SK-N-SH (cell line): ENCODE data around the gene MVB12B. TPM values are rescaled to one million over a fixed set of nuclear protein-coding genes. Genes with fewer than 3 reads are reported as not detected.

Source experiments
- CTCF ChIA-PET: fragments of 300-600, 350-600 bp; formaldehyde crosslinking; extraction: SDS; loops from one replicate; lab custom pipeline; 2021; lab: Yijun Ruan, JAX
- POLR2A ChIA-PET: fragments of 350-600 bp; sonication (Branson Sonifier 250); formaldehyde crosslinking; extraction: SDS; loops from one replicate; lab custom pipeline; 2020; ENCODE audit warnings: antibody characterized with exemption, inconsistent platforms; lab: Yijun Ruan, JAX
- DNase-seq: peaks from one replicate; pipeline ENCODE4 v3.0.0; 2012
- H2AFZ ChIP-seq: fragments of 200-600 bp; sonication (generic); 2 replicates; pipeline ENCODE4 v1.8.1; 2016; ENCODE audit warnings: antibody characterized with exemption, mild to moderate bottlenecking, low read depth
- H3F3A ChIP-seq: fragments of 200-600 bp; sonication (generic); replicated peaks from 2 replicates; pipeline ENCODE3; 2016; ENCODE audit warnings: antibody characterized with exemption, mild to moderate bottlenecking; ENCODE audit not compliant: insufficient read depth
- H3K27ac ChIP-seq, 2 experiments: fragments of 200-500 bp in 1 of 2; fragments of 200-600 bp in 1 of 2; sonication (Bioruptor generic) in 1 of 2; sonication (generic), shearing (Covaris generic) in 1 of 2; 2 replicates each; pipeline versions ENCODE4 v1.5.1 to v1.6.1; 2014 to 2016; ENCODE audit warnings: low read depth in 2 of 2, inconsistent platforms in 1 of 2, low read length in 1 of 2, mild to moderate bottlenecking in 1 of 2, mixed read lengths in 1 of 2
- H3K27me3 ChIP-seq: fragments of 200-600 bp; sonication (generic), shearing (Covaris generic); 2 replicates; pipeline ENCODE4 v1.6.1; 2016; ENCODE audit warnings: mixed run types; ENCODE audit not compliant: insufficient read depth
- H3K36me3 ChIP-seq, 2 experiments: fragments of 200-500 bp in 1 of 2; fragments of 200-600 bp in 1 of 2; sonication (Bioruptor generic) in 1 of 2; sonication (generic) in 1 of 2; replicated peaks in 1 of 2; 2 replicates each; pipeline versions ENCODE3 to v1.5.1; 2014 to 2016; ENCODE audit warnings: low read length in 1 of 2, mild to moderate bottlenecking in 1 of 2; ENCODE audit not compliant: insufficient read depth in 2 of 2, control insufficient read depth in 1 of 2
- H3K4me1 ChIP-seq, 2 experiments: fragments of 200-500 bp in 1 of 2; fragments of 200-600 bp in 1 of 2; sonication (Bioruptor generic) in 1 of 2; sonication (generic), shearing (Covaris generic) in 1 of 2; 2 replicates each; pipeline versions ENCODE4 v1.5.1 to v1.6.1; 2014 to 2016; ENCODE audit warnings: low read depth in 1 of 2, low read length in 1 of 2, mixed run types in 1 of 2; ENCODE audit not compliant: insufficient read depth in 2 of 2, control insufficient read depth in 1 of 2
- H3K4me2 ChIP-seq: fragments of 200-600 bp; sonication (generic), shearing (Covaris generic); 2 replicates; pipeline ENCODE4 v1.6.1; 2017; ENCODE audit warnings: mixed run types
- H3K4me3 ChIP-seq, 2 experiments: fragments of 200-500 bp in 1 of 2; fragments of 200-600 bp in 1 of 2; sonication (Bioruptor generic) in 1 of 2; sonication (generic), shearing (Covaris generic) in 1 of 2; 2 replicates each; pipeline versions ENCODE4 v1.5.1 to v1.8.1; 2014 to 2016; ENCODE audit warnings: low read depth in 2 of 2, inconsistent platforms in 1 of 2, low read length in 1 of 2, mild to moderate bottlenecking in 1 of 2, mixed read lengths in 1 of 2, moderate library complexity in 1 of 2
- H3K79me2 ChIP-seq: fragments of 200-600 bp; sonication (generic); 2 replicates; pipeline ENCODE4 v1.8.1; 2017; ENCODE audit warnings: mild to moderate bottlenecking; ENCODE audit not compliant: insufficient read depth
- H3K9ac ChIP-seq: fragments of 200-600 bp; sonication (generic); 2 replicates; pipeline ENCODE4 v1.6.1; 2017; ENCODE audit warnings: mixed run types
- H3K9me2 ChIP-seq: fragments of 200-600 bp; sonication (generic); 2 replicates; pipeline ENCODE4 v1.6.1; 2017; ENCODE audit warnings: mixed run types
- H3K9me3 ChIP-seq: fragments of 200-600 bp; sonication (generic); 2 replicates; pipeline ENCODE4 v1.6.1; 2017; ENCODE audit warnings: mixed run types, mild to moderate bottlenecking, moderate library complexity
- H4K20me1 ChIP-seq: fragments of 200-600 bp; sonication (generic); 2 replicates; pipeline ENCODE4 v1.6.1; 2017; ENCODE audit warnings: mild to moderate bottlenecking, mixed run types; ENCODE audit not compliant: insufficient read depth
- CTCF ChIP-seq: fragments of 200-600 bp; sonication (generic); IDR thresholded peaks from 2 replicates; pipeline ENCODE4 v1.6.1; 2017; ENCODE audit warnings: antibody characterized with exemption, mild to moderate bottlenecking, moderate library complexity
- ELF1 ChIP-seq: IDR thresholded peaks from 2 replicates; pipeline ENCODE4 v1.4.0; 2012
- EZH2phosphoT487 ChIP-seq: fragments of 200-600 bp; sonication (generic); IDR thresholded peaks from 2 replicates; pipeline ENCODE4 v1.6.1; 2017; ENCODE audit warnings: low read depth, mixed run types, mild to moderate bottlenecking, antibody characterized with exemption, moderate library complexity, borderline replicate concordance
- FOXM1 ChIP-seq: IDR thresholded peaks from 2 replicates; pipeline ENCODE4 v1.4.0; 2012; ENCODE audit warnings: low read depth, mild to moderate bottlenecking
- GABPA ChIP-seq: IDR thresholded peaks from 2 replicates; pipeline ENCODE4 v1.4.0; 2012; ENCODE audit warnings: low read depth, mild to moderate bottlenecking
- GATA2 ChIP-seq: sonication (generic); formaldehyde crosslinking; IDR thresholded peaks from 2 replicates; pipeline ENCODE4 v1.5.0; 2020; ENCODE audit warnings: mild to moderate bottlenecking, missing genetic modification reagents
- IRF3 ChIP-seq: fragments of 150-350 bp; IDR thresholded peaks from 2 replicates; pipeline ENCODE4 v1.6.1; 2016; ENCODE audit warnings: mild to moderate bottlenecking, low read depth, low read length
- MXI1 ChIP-seq: IDR thresholded peaks from 2 replicates; pipeline ENCODE4 v1.6.1; 2012; ENCODE audit warnings: mild to moderate bottlenecking, low read depth, low read length, improper control_type of control experiment
- POLR2AphosphoS5 ChIP-seq: IDR thresholded peaks from 2 replicates; pipeline ENCODE4 v1.6.1; 2012; ENCODE audit warnings: low read depth, low read length
- RFX5 ChIP-seq: IDR thresholded peaks from 2 replicates; pipeline ENCODE4 v1.6.1; 2012; ENCODE audit warnings: mild to moderate bottlenecking, improper control_type of control experiment, low read length
- RXRA ChIP-seq: IDR thresholded peaks from 2 replicates; pipeline ENCODE4 v1.4.0; 2012; ENCODE audit warnings: low read depth, mild to moderate bottlenecking, borderline replicate concordance
- TAF1 ChIP-seq: IDR thresholded peaks from 2 replicates; pipeline ENCODE4 v1.6.1; 2012; ENCODE audit warnings: low read depth, mild to moderate bottlenecking, low read length, moderate library complexity, borderline replicate concordance
- TEAD4 ChIP-seq: IDR thresholded peaks from 2 replicates; pipeline ENCODE4 v1.4.0; 2012; ENCODE audit warnings: mild to moderate bottlenecking, borderline replicate concordance; ENCODE audit not compliant: insufficient read depth
- ZBTB33 ChIP-seq: IDR thresholded peaks from 2 replicates; pipeline ENCODE4 v1.4.0; 2012; ENCODE audit warnings: low read depth, borderline replicate concordance
- WGBS: methylation state at CpG from one replicate; pipeline ENCODE4 v1.1.6; 2017; ENCODE audit warnings: low lambda C conversion rate; 5-methylcytosine and 5-hydroxymethylcytosine counted together
- polyA plus RNA-seq, 3 experiments: library from polyadenylated mRNA; depleted of rRNA; stranded (reverse); fragments of >200 nt; gene quantifications; 2 replicates each; pipeline ENCODE4 v1.2.3, GENCODE V29; 2012

The MVB12B gene
- polyA plus RNA-seq, 1 of the 3 experiments (the other 2 are of a cell fraction), result 5.1 TPM

- no peak overlapping the region for H3K4me3 ChIP-seq
- H4K20me1 ChIP-seq, result no peaks in the 10 kb centered on the region
- no peaks in the 10 kb centered on the region; a peak in 1 of 4 replicates for H3K4me1 ChIP-seq
- no peak overlapping the region for H3K27ac ChIP-seq
- ChIA-PET CTCF (interaction anchor here (1.2 to 1.8 kb wide), 2 partner anchors 47 to 50 kb away, joined by 4 read pairs; no protein-coding TSS in a partner anchor), POLR2A (no interaction called here)
- no peak for DNase-seq
- H2AFZ ChIP-seq, result no peak overlapping the region
- peaks cover 5% of the 10 kb centered on the region for H3F3A ChIP-seq
- H3K36me3 ChIP-seq, result peaks cover 17 to 18% of the 10 kb centered on the region in 2 experiments
- H3K79me2 ChIP-seq, result peaks cover 19% of the 10 kb centered on the region
- no peak overlapping the region for H3K4me2 ChIP-seq
- TF ChIP-seq GATA2 (CRISPR knock-in tag) (no peak), RFX5 (no peak), FOXM1 (no peak), TEAD4 (no peak), IRF3 (no peak), GABPA (no peak), EZH2phosphoT487 (no peak), MXI1 (no peak), POLR2AphosphoS5 (no peak), TAF1 (no peak), RXRA (no peak), ZBTB33 (no peak), ELF1 (no peak), CTCF (no peak)
- H3K9me3 ChIP-seq, result peaks cover 4% of the 10 kb centered on the region; the same call in 1 of the 2 replicates
- 81% methylated on average over 7 of the region's 7 CpGs for WGBS
- no peaks in the 10 kb centered on the region for H3K27me3 ChIP-seq
- H3K9ac ChIP-seq, result no peak overlapping the region
- no peaks in the 10 kb centered on the region for H3K9me2 ChIP-seq
Observed at GRCh38 chr9:126348911-126349550, 22.4 kb downstream of the MVB12B start.
